Measurements from ENCODE around the gene CTSW.

DNA sequence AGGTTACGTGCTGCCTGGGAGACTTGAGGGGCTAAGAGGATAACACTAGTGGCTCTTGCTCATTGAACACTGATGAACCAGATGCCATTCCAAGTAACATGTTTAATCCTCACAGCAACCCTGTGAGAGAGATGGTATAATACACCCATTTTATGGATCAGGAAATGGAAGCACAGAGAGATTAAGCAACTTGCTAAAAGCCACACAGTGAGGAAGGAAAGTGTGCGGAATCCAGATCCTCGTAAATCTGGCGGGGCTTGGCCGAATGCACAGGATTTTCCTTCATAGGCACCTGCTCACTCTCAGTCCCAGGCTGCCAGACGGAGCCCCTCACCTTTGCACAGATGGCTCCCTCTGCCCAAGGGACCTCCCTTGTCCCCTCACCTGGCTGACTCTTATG, 28.2 kb downstream of the CTSW start:
- TF ChIP-seq, protein P1, sequence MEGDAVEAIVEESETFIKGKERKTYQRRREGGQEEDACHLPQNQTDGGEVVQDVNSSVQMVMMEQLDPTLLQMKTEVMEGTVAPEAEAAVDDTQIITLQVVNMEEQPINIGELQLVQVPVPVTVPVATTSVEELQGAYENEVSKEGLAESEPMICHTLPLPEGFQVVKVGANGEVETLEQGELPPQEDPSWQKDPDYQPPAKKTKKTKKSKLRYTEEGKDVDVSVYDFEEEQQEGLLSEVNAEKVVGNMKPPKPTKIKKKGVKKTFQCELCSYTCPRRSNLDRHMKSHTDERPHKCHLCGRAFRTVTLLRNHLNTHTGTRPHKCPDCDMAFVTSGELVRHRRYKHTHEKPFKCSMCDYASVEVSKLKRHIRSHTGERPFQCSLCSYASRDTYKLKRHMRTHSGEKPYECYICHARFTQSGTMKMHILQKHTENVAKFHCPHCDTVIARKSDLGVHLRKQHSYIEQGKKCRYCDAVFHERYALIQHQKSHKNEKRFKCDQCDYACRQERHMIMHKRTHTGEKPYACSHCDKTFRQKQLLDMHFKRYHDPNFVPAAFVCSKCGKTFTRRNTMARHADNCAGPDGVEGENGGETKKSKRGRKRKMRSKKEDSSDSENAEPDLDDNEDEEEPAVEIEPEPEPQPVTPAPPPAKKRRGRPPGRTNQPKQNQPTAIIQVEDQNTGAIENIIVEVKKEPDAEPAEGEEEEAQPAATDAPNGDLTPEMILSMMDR (IDR thresholded peaks at IDR 0.05): no peak
- TF ChIP-seq TEAD1 (CRISPR knock-in tag; IDR thresholded peaks at IDR 0.05) (no peak), ZNF138 (CRISPR knock-in tag; conservative IDR thresholded peaks at IDR 0.05) (no peak), ATF2 (CRISPR knock-in tag; IDR thresholded peaks at IDR 0.05; ENCODE audit: borderline replicate concordance, low read depth) (no peak), JUN (CRISPR knock-in tag; IDR thresholded peaks at IDR 0.05) (no peak)
- TF ChIP-seq, protein P2, sequence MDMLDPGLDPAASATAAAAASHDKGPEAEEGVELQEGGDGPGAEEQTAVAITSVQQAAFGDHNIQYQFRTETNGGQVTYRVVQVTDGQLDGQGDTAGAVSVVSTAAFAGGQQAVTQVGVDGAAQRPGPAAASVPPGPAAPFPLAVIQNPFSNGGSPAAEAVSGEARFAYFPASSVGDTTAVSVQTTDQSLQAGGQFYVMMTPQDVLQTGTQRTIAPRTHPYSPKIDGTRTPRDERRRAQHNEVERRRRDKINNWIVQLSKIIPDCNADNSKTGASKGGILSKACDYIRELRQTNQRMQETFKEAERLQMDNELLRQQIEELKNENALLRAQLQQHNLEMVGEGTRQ (CRISPR knock-in tag; IDR thresholded peaks at IDR 0.05): no peak
- TF ChIP-seq, protein P3, sequence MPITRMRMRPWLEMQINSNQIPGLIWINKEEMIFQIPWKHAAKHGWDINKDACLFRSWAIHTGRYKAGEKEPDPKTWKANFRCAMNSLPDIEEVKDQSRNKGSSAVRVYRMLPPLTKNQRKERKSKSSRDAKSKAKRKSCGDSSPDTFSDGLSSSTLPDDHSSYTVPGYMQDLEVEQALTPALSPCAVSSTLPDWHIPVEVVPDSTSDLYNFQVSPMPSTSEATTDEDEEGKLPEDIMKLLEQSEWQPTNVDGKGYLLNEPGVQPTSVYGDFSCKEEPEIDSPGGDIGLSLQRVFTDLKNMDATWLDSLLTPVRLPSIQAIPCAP (CRISPR knock-in tag; IDR thresholded peaks at IDR 0.05): no peak
